ENCODE measurements around the gene GALNT7. TPM values are rescaled to one million over a fixed set of nuclear protein-coding genes. Genes with fewer than 3 reads are reported as not detected.

Gene GALNT7
- total and polyA plus RNA-seq, 2 of the 13 experiments (the other 11 are each of a cell fraction or from before 2014, with no cell fraction given), result 0.08 to 0.13 TPM

DNA sequence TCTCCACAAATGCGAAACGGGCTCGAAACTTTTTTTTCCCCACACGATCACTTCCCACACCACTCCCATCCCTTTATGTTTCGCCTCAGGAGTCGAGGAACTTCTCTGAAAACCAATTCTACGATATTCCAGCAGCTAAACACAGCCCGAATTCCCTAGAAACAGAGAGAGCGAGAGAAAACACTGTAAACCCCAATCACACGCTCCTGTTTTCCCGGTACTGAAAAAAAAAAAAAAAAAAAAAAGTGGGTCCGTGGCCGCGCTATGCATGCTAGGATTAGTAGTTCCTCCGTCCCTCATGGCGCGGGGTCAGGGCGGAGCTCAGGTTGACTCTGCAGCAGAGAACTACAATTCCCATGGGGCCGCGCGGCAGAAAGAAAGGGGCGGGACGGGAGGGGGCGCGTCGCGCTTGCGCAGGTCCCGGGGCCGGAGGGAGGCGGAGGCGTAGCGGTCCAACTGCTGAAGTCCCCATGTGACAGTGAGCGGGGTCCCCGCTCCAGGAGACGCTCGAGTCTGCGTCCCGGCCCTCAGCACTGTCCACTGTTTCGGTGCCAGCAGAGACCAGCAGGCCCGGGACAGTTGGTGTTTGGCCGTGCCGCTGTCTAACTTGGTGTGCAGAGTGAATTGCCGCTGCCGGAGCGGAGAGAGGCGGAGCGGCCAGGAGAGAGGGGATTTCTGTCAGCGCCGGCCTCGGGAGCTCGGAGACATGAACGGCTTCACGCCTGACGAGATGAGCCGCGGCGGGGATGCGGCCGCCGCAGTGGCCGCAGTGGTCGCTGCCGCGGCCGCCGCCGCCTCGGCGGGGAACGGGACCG is 202.1 kb downstream of the GALNT7 start, which contains the start of gene SAP30 (continued):
- 0 out of 2 replicates have a peak, but pooled peaks have one; percentile 32 for TF ChIP-seq KDM3A (CRISPR knock-in tag; IDR thresholded peaks at IDR 0.05; ENCODE audit: low read depth)
- TF ChIP-seq ZNF646 (CRISPR knock-in tag; IDR thresholded peaks at IDR 0.05), result no peak
- no peak for TF ChIP-seq RELA (CRISPR knock-in tag; IDR thresholded peaks at IDR 0.05)
- TF ChIP-seq ZKSCAN5 (CRISPR knock-in tag; IDR thresholded peaks at IDR 0.05), result no peak; the same call in 1 of the 2 replicates
- no peak for TF ChIP-seq ZNF275 (CRISPR knock-in tag; IDR thresholded peaks at IDR 0.05; ENCODE audit: borderline replicate concordance)
- TF ChIP-seq ZNF101 (CRISPR knock-in tag; IDR thresholded peaks at IDR 0.05; ENCODE audit: borderline replicate concordance, low read depth), result no peak
- TF ChIP-seq, protein P1, sequence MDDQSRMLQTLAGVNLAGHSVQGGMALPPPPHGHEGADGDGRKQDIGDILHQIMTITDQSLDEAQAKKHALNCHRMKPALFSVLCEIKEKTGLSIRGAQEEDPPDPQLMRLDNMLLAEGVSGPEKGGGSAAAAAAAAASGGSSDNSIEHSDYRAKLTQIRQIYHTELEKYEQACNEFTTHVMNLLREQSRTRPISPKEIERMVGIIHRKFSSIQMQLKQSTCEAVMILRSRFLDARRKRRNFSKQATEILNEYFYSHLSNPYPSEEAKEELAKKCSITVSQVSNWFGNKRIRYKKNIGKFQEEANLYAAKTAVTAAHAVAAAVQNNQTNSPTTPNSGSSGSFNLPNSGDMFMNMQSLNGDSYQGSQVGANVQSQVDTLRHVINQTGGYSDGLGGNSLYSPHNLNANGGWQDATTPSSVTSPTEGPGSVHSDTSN (CRISPR knock-in tag; IDR thresholded peaks at IDR 0.05; ENCODE audit: borderline replicate concordance), result no peak
- no peak for TF ChIP-seq HDAC6 (IDR thresholded peaks at IDR 0.05; ENCODE audit: low read depth, low read length)
- TF ChIP-seq NFATC3 (CRISPR knock-in tag; IDR thresholded peaks at IDR 0.05), result no peak
- TF ChIP-seq RCOR2 (CRISPR knock-in tag; IDR thresholded peaks at IDR 0.05), result no peak
- TF ChIP-seq ZNF367 (CRISPR knock-in tag; IDR thresholded peaks at IDR 0.05; ENCODE audit: borderline replicate concordance), result no peak
- peak; percentile 77 for TF ChIP-seq ARNTL (CRISPR knock-in tag; IDR thresholded peaks at IDR 0.05)
- peak; percentile 57; the same call in 1 of the 2 replicates for TF ChIP-seq MXD3 (CRISPR knock-in tag; IDR thresholded peaks at IDR 0.05)
- peak; percentile 60; the same call in 1 of the 2 replicates for TF ChIP-seq ZGPAT (CRISPR knock-in tag; IDR thresholded peaks at IDR 0.05)
- TF ChIP-seq ZNF121 (CRISPR knock-in tag; IDR thresholded peaks at IDR 0.05), result peak; percentile 41; the same call in 1 of the 2 replicates
- no peak for TF ChIP-seq SATB2 (CRISPR knock-in tag; IDR thresholded peaks at IDR 0.05)

Measured in HepG2 (cell line).